SJCRH30 (cell line): ENCODE data around the gene TMEM232. TPM values are rescaled to one million over a fixed set of nuclear protein-coding genes. Genes with fewer than 3 reads are reported as not detected.
"Not testable (repeated sequence)": the region's sequence is repeated elsewhere in the genome, so short reads cannot be mapped to it uniquely, and the experiment has no call there.

Experiments
- DNase-seq, 2 experiments: peaks; one replicate each; pipeline ENCODE4 v3.0.0-alpha.2; 2015 to 2020
- H3K27ac ChIP-seq: fragments of 250-450 bp; sonication (Bioruptor Pico); 2 replicates; pipeline ENCODE4 v1.5.1; 2020; ENCODE audit warnings: mild to moderate bottlenecking, moderate library complexity
- H3K27me3 ChIP-seq: fragments of 250-450 bp; sonication (Bioruptor Pico); 2 replicates; pipeline ENCODE4 v1.5.1; 2020; ENCODE audit warnings: mild to moderate bottlenecking, moderate library complexity
- H3K36me3 ChIP-seq: fragments of 250-450 bp; sonication (Bioruptor Pico); 2 replicates; pipeline ENCODE4 v1.5.1; 2020; ENCODE audit warnings: mild to moderate bottlenecking, moderate library complexity
- H3K4me1 ChIP-seq: fragments of 250-450 bp; sonication (Bioruptor Pico); 2 replicates; pipeline ENCODE4 v1.5.1; 2020; ENCODE audit warnings: mild to moderate bottlenecking, moderate library complexity
- H3K4me3 ChIP-seq: fragments of 250-450 bp; sonication (Bioruptor Pico); 2 replicates; pipeline ENCODE4 v1.5.1; 2020; ENCODE audit warnings: mild to moderate bottlenecking, moderate library complexity
- H3K9me3 ChIP-seq: fragments of 250-450 bp; sonication (Bioruptor Pico); replicated peaks from 2 replicates; pipeline ENCODE4 v1.5.1; 2020; ENCODE audit warnings: mild to moderate bottlenecking, moderate library complexity
- total RNA-seq: library from RNA; depleted of rRNA; stranded (reverse); fragments of >200 nt; shearing (Covaris generic); gene quantifications from 2 replicates; pipeline ENCODE4 v1.2.3, GENCODE V29; 2014

TMEM232 gene
- total RNA-seq, 1 experiment from 2014 or later: 0.97 TPM

DNA sequence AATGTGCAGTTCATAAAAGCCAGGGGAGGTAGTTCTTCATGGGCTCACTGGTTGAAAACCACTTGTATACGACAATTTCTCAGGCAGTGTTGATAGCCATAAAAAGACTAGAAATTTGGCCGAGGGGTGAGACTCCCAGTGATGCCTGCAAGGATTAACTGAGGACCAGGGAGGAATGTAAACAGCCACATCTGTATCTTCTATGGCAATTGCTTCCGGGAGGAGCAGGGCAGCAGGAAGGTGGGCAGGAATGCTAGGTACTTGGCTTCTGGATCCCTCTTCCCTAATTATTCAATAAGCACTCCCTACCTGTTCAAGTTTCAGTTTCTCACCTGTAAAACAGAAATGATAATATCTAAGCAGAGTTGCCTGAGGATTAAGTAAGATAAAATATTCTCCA lies 45.4 kb downstream of the TMEM232 start:
- H3K27me3 ChIP-seq: no peaks in the 10 kb centered on the region
- no peaks in the 10 kb centered on the region for H3K36me3 ChIP-seq
- H3K27ac ChIP-seq: no peak overlapping the region
- DNase-seq: no peak
- H3K9me3 ChIP-seq: no peaks in the 10 kb centered on the region
- H3K4me1 ChIP-seq: no peaks in the 10 kb centered on the region
- no peak overlapping the region for H3K4me3 ChIP-seq

DNA sequence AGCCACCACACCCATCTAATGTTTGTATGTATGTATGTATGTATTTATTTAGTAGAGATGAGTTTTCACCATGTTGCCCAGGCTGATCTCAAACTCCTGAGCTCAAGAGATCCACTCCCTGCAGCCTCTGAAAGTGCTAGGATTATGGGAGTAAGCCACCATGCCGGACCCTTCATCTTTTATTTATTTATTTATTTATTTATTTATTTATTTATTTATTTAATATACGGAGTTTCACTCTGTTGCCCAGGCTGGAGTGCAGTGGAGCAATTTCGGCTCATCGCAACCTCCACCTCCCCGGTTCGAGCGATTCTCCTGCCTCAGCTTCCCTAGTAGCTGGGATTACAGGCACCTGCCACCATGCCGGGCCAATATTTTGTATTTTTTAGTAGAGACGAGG lies 49.9 kb downstream of the TMEM232 start:
- not testable (repeated sequence) for H3K4me3 ChIP-seq, DNase-seq, H3K27me3 ChIP-seq, H3K36me3 ChIP-seq, H3K27ac ChIP-seq, H3K4me1 ChIP-seq, H3K9me3 ChIP-seq

DNA sequence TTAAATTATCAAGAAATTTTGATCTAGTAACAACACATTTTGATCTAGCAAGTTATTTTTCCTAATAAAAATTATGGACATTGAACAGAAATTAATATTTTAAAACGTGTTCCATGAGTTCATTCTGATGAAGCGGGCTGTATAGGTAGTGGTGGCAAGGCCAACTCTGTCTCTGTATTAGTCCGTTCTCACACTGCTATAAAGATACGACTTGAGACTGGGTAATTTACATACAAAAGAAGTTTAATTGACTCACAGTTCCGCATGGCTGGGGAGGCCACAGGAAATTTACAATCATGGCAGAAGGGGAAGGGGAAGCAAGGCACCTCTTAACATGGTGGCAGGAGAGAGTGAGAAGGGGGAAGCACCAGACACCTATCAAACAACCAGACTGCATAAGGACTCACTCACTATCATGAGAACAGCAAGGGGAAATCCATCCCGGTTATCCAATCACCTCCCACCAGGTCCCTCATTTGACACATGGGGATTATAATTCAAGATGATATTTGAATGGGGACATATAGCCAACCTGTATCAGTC lies 61.2 kb downstream of the TMEM232 start:
- Histone ChIP-seq H3K36me3 (no peaks in the 10 kb centered on the region), H3K9me3 (no peaks in the 10 kb centered on the region), H3K4me1 (no peaks in the 10 kb centered on the region), H3K4me3 (no peak overlapping the region), H3K27ac (no peak overlapping the region), H3K27me3 (no peaks in the 10 kb centered on the region)
- DNase-seq: no peak

- H3K4me1 ChIP-seq: no peaks in the 10 kb centered on the region
- H3K4me3 ChIP-seq: no peak overlapping the region
- no peaks in the 10 kb centered on the region for H3K27me3 ChIP-seq
- no peak overlapping the region for H3K27ac ChIP-seq
- H3K9me3 ChIP-seq: no peaks in the 10 kb centered on the region
- DNase-seq: no peak
- H3K36me3 ChIP-seq: no peaks in the 10 kb centered on the region
Observed at GRCh38 chr5:110663525-110663924, 62.9 kb downstream of the TMEM232 start.

DNA sequence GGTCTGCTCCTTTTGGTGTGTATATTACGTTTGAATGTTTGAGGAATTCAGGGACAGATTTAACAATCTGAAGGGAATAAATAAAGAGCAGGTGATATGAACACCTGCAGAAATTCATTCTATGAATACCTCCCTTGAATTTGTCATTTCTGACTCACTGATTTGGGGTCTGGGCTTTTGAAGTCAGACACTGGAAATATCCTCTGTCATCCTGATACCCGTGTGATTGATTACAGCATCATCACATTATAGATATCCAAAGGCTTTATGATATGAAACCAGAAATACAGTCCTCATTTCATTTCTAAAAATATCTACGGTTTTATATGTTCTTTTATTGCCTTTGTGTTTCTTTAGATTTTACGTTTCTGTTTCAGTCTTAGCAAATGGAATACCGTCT lies 68.5 kb downstream of the TMEM232 start:
- no peaks in the 10 kb centered on the region for H3K27me3 ChIP-seq
- no peaks in the 10 kb centered on the region for H3K9me3 ChIP-seq
- H3K27ac ChIP-seq: no peak overlapping the region
- no peak overlapping the region for H3K4me3 ChIP-seq
- no peaks in the 10 kb centered on the region for H3K4me1 ChIP-seq
- no peaks in the 10 kb centered on the region for H3K36me3 ChIP-seq
- DNase-seq: no peak

DNA sequence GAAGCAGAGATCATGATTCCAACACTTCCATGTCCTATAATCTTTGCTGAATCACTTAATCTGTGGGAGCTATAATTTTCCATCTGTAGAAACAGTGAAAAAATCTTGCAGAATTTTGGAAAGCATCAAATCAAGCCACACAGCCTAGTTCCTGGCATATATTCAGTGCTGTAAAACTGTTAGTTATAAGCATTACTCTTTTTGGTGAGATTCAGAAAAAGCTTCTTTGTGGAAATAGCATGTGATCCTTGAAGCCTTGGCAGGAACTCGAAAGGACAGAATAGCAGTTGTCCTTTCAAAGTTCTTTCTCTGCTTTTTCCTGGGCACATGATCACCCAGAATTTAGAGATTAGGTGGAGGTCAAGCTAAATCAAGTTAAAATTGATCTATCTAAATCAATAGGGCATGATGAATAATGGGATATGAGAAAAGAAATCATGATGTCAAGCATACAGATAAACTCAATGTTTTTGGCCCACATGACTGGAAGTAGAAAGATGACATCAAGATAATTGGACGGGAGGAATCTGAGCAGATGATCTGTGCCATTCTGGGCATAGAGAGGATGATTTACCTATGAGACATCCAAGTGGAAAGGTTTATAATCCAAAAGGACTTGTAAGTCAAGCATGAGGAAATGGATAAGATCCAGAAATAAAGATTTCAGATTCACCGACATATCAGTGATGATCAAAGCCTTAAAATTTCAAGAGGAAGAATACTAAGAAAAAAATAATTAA lies 73.1 kb downstream of the TMEM232 start:
- no peak overlapping the region for H3K27ac ChIP-seq
- H3K4me3 ChIP-seq: no peak overlapping the region
- H3K4me1 ChIP-seq: no peaks in the 10 kb centered on the region
- no peaks in the 10 kb centered on the region for H3K36me3 ChIP-seq
- H3K9me3 ChIP-seq: no peaks in the 10 kb centered on the region
- no peak for DNase-seq
- no peaks in the 10 kb centered on the region for H3K27me3 ChIP-seq

DNA sequence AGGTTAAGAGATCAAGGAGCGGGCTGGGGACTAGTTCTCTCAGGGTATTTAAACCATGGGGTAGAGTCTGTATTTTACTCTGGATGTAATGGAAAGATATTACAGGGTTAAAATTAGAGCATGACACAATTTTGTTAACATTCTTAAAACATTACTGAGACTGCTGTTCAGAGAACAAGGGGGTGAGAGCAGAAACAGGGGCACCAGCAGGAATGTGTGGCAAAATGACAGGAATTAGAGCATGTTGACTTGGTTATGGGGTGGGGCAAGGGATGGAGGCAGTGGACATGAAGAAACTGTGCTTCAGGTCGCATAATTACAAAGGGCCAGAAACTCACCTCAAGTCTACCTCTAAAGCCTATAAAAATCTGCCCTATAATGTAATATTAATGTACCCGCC lies 75.0 kb downstream of the TMEM232 start:
- Histone ChIP-seq H3K4me3 (no peak overlapping the region), H3K9me3 (no peaks in the 10 kb centered on the region), H3K27me3 (no peaks in the 10 kb centered on the region), H3K4me1 (no peaks in the 10 kb centered on the region), H3K27ac (no peak overlapping the region), H3K36me3 (no peaks in the 10 kb centered on the region)
- DNase-seq: no peak

DNA sequence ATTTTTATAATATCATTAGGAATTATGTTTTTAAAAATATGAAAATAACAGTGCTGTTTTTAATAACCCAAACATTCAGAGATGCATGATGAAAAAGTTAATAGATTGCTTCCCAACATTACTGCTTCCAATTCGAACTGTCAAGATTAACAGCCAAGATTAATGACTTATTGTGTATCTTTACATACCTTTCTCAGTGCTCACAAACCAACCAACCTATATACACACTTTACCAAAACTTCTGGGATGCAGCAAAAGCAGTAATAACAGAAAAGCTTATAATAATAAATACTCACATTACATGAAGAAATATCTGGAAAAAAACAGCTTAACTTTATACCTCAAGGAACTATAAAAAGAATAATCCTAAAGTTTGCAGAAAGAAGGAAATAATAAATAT lies 82.1 kb downstream of the TMEM232 start:
- Histone ChIP-seq H3K27ac (no peak overlapping the region), H3K9me3 (no peaks in the 10 kb centered on the region), H3K4me3 (no peak overlapping the region), H3K27me3 (no peaks in the 10 kb centered on the region), H3K36me3 (no peaks in the 10 kb centered on the region), H3K4me1 (no peaks in the 10 kb centered on the region)
- DNase-seq: no peak

GRCh38 chr5:110638970-110639902 lies 87.2 kb downstream of the TMEM232 start:
- no peak for DNase-seq
- no peaks in the 10 kb centered on the region for H3K9me3 ChIP-seq
- H3K4me3 ChIP-seq: no peak overlapping the region
- no peaks in the 10 kb centered on the region for H3K4me1 ChIP-seq
- H3K27ac ChIP-seq: no peak overlapping the region
- H3K27me3 ChIP-seq: no peaks in the 10 kb centered on the region
- no peaks in the 10 kb centered on the region for H3K36me3 ChIP-seq

GRCh38 chr5:110634475-110634874 lies 92.0 kb downstream of the TMEM232 start:
- H3K27ac ChIP-seq: no peak overlapping the region
- no peaks in the 10 kb centered on the region for H3K4me1 ChIP-seq
- H3K4me3 ChIP-seq: no peak overlapping the region
- no peaks in the 10 kb centered on the region for H3K9me3 ChIP-seq
- no peaks in the 10 kb centered on the region for H3K27me3 ChIP-seq
- DNase-seq: no peak
- no peaks in the 10 kb centered on the region for H3K36me3 ChIP-seq

DNA sequence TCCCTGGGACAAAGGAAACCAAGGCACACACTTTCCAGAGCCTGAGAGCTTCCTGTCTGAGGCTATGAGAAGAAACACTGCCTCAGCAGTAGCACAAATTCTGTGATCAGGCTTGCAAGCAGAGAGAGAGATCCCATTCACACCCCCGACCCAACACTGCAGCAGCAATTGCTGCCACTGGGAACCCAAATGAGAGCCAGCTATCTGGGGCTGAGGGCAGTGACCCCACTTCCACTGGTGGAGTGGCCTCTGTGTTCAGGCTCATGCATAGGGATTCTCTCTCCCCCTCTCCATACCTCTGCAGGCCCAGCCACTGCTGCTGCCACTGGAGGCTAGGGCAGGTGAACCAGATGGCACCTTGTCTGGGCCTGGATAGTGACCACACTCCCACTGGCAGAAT lies 95.2 kb downstream of the TMEM232 start:
- Histone ChIP-seq H3K27ac (no peak overlapping the region), H3K4me1 (no peaks in the 10 kb centered on the region), H3K9me3 (no peaks in the 10 kb centered on the region), H3K4me3 (no peak overlapping the region), H3K27me3 (no peaks in the 10 kb centered on the region), H3K36me3 (no peaks in the 10 kb centered on the region)
- DNase-seq: no peak

DNA sequence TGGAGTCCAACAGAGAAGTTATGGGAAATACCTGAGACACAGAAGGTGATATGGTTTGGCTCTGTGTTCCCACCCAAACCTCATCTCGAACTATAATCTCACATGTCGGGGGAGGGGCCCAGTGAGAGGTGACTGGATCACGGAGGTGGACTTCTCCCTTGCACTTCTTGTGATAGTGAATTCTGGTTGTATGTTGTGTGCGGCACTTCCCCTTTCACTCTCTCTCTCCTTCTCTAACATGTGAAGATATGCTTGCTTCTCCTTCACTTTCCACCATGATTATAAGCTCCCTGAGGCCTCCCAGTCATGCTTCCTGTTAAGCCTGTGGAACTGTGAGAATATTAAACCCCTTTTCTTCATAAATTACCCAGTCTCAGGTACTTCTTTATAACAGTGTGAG lies 96.1 kb downstream of the TMEM232 start:
- H3K4me1 ChIP-seq: no peaks in the 10 kb centered on the region
- no peaks in the 10 kb centered on the region for H3K9me3 ChIP-seq
- no peaks in the 10 kb centered on the region for H3K36me3 ChIP-seq
- H3K27ac ChIP-seq: no peak overlapping the region
- no peak for DNase-seq
- no peak overlapping the region for H3K4me3 ChIP-seq
- no peaks in the 10 kb centered on the region for H3K27me3 ChIP-seq

DNA sequence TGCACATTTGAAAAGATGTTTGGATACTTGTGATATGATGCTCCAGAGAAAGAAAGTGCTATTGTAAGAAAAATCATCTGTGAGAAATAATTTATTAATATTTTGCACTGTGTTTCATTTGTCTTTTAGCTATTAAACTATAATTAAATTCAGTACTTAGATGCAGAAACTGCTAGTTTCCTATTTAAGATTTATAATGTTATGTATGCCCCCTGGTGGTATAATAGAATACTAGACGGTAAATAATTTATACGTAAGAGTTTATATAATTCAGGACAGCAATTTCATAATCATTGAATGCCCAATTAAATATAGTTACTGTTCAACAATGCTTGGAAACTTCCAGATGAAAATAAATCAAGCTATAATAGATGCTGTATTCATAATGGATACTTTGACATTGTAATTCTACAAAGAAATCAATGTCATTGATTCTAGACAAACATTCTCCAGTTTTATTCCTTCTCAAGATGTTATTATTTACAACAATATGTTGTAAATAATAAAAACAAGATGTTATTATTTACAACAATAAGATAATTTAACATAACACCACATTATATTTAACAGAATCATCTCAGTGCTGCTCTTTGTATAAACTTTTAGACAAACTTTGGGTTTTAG lies 101.0 kb downstream of the TMEM232 start:
- H3K4me1 ChIP-seq: no peaks in the 10 kb centered on the region
- H3K27me3 ChIP-seq: no peaks in the 10 kb centered on the region
- DNase-seq: peak in 1 of 2 experiments; percentile 40
- no peak overlapping the region for H3K4me3 ChIP-seq
- H3K36me3 ChIP-seq: no peaks in the 10 kb centered on the region
- no peaks in the 10 kb centered on the region for H3K9me3 ChIP-seq
- H3K27ac ChIP-seq: no peak overlapping the region

DNA sequence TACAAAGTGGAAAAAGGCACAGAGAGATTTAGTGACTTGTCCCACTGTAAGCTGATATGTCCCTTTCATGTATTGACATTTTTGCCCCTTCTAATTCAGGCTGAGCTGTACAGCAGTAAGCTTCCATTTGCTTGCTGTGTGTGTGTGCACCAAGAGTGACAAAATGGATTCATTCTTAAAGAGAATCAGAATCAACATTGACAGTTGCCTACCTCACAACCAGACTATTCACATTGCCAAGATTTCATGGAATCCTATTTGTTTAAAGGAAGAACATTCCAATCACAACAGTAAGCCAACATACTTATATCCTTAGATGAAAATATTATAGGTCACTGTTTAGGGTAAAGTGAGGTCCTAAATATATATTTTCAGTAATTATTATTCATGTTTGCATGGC lies 102.6 kb downstream of the TMEM232 start:
- H3K9me3 ChIP-seq: no peaks in the 10 kb centered on the region
- H3K4me3 ChIP-seq: no peak overlapping the region
- H3K27me3 ChIP-seq: no peaks in the 10 kb centered on the region
- no peaks in the 10 kb centered on the region for H3K36me3 ChIP-seq
- no peak for DNase-seq
- H3K27ac ChIP-seq: no peak overlapping the region
- no peaks in the 10 kb centered on the region for H3K4me1 ChIP-seq

DNA sequence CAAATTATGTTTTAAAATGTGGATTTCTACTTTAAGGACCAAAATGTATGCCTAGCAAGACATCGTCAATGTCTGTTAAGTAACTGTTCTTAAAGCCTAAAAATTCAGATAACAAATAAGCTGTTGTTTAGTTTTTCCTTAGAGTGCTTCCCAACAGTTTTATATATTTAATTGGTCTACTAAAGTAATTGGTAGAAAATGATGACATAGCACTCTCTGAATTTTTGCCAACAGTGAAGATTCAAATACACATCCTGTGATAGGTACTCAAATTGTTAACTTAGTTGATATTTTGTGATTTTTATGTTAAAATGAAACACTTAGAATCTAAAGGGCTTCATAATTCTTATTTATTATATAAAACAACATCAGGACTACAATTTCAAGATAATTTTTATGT lies 107.5 kb downstream of the TMEM232 start:
- no peaks in the 10 kb centered on the region for H3K4me1 ChIP-seq

More for the DNA sequence above, 107.5 kb downstream of the TMEM232 start:
- peaks cover 13% of the 10 kb centered on the region for H3K9me3 ChIP-seq
- peaks cover 3% of the 10 kb centered on the region; the same call in 1 of the 2 replicates for H3K27me3 ChIP-seq
- no peaks in the 10 kb centered on the region for H3K36me3 ChIP-seq
- no peak overlapping the region for H3K4me3 ChIP-seq
- H3K27ac ChIP-seq: no peak overlapping the region
- no peak for DNase-seq
